Adipose tissue (tissue), 3 donors: ENCODE results near the gene KRTAP9-3. TPM values are rescaled to one million over a fixed set of nuclear protein-coding genes. Genes with fewer than 3 reads are reported as not detected.
"Not testable (repeated sequence)": the region's sequence is repeated elsewhere in the genome, so short reads cannot be mapped to it uniquely, and the experiment has no call there.

Source experiments
- H3K27ac ChIP-seq: one replicate; pipeline ENCODE4 v1.5.1; 2013; ENCODE audit warnings: low read depth, low read length
- WGBS, 3 donors: extraction: QIAGEN DNeasy Blood & Tissue Kit; methylation state at CpG; one replicate each; pipeline ENCODE4 v1.1.7; 2013; 5-methylcytosine and 5-hydroxymethylcytosine counted together
- polyA plus RNA-seq, 3 donors: library from polyadenylated mRNA; stranded (reverse); fragments of 200-250 nt; gene quantifications; one replicate each; pipeline ENCODE4 v1.2.3, GENCODE V29; 2013
- donor health status: healthy with polysubstance abuse.
- donor health status: Bipolar disorder and iron deficiency.
- donor health status: healthy.

The KRTAP9-3 gene
- polyA plus RNA-seq, 3 donors, result not detected

DNA sequence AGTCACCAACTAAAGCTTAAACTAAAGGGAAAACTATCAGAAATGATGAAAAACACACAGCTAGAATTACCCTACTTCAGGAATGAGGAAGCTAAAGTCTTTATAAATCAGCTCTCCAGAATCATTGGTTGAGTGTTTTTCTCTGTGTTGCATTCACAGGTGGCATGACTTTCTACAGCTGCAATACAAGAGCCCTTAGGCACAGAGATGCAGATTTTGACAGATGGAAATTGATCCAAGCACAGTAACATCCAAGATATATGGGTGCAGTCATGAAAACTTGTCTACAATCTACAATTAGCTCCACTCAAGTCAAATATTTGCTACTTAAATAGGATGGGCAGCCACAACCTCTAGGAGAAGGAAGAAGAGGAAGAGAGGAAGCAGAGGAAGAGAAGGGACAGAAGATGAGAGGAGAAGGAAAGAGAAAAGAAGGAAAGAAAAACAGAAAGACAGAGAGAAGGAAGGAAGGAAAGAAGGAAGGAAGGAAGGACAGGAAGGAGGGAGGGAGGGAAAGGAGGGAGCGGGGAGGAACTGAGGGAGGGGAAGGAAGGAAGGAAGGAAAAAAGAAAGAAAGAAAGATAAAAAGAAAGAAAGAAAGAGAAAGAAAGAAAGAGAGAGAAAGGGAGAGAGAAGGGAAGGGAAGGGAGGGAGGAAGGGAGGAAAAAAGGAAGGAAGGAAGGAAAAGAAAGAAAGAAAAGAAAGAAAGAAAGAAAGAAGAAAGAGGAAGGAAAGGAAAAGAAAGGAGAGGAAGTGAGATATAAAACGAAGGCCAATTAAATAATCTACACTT is 14.9 kb downstream of the KRTAP9-3 start:
- H3K27ac ChIP-seq, result not testable (repeated sequence)
- 42 to 58% (median 56%) methylated on average over 2 of the region's 2 CpGs for WGBS, 3 donors

DNA sequence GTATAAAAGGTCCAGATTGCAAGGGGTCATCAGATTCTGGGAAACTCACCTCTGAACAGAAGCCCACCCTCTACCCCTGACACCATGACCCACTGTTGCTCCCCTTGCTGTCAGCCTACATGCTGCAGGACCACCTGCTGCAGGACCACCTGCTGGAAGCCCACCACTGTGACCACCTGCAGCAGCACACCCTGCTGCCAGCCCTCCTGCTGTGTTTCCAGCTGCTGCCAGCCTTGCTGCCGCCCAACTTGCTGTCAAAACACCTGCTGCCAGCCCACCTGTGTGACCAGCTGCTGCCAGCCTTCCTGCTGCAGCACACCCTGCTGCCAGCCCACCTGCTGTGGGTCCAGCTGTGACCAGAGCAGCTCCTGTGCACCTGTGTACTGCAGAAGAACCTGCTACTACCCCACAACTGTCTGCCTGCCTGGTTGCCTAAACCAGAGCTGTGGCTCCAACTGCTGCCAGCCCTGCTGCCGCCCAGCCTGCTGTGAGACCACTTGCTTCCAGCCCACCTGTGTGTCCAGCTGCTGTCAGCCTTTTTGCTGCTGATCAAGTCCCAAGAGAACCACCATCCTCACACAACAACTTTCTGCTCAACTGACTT is 17.5 kb downstream of the KRTAP9-3 start, which contains the start of gene KRTAP9-4:
Gene KRTAP9-4 (plus strand): TSS at position 51 of the 604 bp plus-strand sequence. CDS start 34 bp downstream, at position 85.
- H3K27ac ChIP-seq, result not testable (repeated sequence)
- 29 to 68% (median 66%) methylated on average over 2 of the region's 2 CpGs for WGBS, 3 donors

DNA sequence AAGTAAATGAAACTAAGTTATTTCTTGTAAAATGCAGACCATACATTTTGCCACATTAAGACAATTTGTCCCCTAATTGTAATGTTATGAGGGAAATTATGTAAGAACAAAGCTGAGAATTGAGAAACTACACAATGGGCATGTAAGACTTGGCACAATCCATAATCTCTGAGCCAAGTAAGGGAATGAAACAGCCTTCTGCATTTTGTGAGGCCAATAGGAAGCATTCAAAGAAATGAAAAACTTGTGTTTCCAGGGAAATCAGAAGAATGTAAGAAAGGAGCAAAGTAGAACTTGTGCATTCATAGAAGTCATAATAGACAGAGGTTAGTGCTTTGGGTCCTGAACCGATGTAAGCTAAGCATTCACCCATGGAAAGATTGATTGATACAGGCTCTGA is 19.0 kb downstream of the KRTAP9-3 start:
- no peak overlapping the region for H3K27ac ChIP-seq
- 76 to 91% (median 87%) methylated on average over 1 of the region's 1 CpG for WGBS, 3 donors

DNA sequence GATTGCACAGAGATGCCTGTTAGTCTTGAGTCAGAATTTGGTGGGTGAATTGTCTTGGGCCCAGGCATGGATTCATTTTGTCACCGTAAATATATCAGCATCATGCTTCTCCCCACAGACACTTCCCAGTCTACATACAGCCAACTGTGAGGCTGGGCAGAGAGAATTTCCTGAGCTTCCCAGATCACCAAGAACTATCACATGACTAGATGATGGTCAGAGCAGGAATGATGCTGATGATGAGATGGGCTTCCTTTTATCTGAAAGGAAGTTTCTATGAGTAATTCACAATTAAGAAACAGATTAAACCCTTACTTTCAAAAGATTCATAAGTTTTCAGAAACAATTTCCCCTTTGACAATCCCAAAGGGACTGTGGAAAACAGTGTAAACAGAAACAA is 22.6 kb downstream of the KRTAP9-3 start:
- WGBS, 3 donors, result 0 to 54% (median 45%) methylated on average over 1 of the region's 1 CpG
- H3K27ac ChIP-seq, result no peak overlapping the region

DNA sequence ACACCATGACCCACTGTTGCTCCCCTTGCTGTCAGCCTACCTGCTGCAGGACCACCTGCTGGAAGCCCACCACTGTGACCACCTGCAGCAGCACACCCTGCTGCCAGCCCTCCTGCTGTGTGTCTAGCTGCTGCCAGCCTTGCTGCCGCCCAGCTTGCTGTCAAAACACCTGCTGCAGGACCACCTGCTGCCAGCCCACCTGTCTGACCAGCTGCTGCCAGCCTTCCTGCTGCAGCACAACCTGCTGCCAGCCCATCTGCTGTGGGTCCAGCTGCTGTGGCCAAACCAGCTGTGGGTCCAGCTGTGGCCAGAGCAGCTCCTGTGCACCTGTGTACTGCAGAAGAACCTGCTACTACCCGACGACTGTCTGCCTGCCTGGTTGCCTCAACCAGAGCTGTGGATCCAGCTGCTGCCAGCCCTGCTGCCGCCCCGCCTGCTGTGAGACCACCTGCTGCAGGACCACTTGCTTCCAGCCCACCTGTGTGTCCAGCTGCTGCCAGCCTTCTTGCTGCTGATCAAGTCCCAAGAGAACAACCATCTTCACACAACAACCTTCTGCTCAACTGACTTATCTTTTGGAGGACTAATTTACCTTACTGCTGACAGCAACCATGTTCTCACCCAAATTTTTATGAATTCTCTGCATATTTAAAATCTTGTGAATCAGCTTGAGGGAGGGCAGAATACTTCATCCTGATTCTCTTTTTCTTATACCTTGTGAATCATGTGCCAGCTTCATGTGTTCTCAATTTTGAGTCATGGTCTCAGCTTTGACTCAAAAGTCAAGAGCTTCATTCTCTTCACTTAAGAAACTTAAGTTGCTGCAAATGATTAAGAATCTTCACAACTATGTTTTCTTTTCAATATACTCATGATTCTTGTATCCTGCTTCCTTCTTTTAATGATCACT is 23.4 kb downstream of the KRTAP9-3 start, which contains the start of gene KRTAP9-9:
Gene KRTAP9-9 (plus strand): TSS at position 4 of the 910 bp plus-strand sequence.
- not testable (repeated sequence) for H3K27ac ChIP-seq
- 67 to 79% (median 77%) methylated on average over 5 of the region's 5 CpGs for WGBS, 3 donors

DNA sequence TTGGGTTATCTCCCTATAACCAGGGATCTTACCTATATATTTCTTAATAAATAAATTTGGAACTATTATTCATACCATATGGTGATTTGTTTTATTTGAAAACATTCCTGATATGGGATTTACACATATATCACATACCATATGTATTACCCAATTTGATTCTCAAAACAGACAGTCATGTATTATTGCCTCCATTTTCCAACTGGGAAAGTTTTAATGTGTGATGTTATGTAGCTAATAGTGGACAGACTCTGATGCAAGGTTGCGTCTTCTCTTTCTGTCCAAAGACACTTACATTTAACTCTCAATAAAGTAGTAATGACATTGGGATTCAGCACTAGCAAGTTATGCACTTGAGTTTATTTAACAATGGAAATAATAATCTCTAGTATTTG is 24.0 kb downstream of the KRTAP9-3 start:
- no peak overlapping the region for H3K27ac ChIP-seq
- WGBS, 3 donors, result 90 to 100% (median 96%) methylated on average over 1 of the region's 1 CpG

DNA sequence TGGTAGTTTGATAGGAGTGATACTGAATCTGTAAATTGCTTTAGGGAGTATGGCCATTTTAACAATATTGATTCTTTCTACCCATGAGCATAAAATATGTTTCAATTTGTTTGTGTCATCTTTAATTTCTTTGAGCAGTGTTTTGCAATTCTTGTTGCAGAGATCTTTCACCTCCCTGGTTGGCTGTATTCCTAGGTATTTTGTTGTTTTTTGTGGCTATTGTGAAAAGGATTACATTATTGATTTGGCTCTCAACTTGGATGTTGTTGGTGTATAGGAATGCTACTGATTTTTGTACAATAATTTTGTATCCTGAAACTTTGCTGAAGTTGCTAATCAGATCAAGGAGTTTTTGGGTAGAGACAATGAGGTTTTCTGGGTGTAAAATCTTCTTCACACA is 26.2 kb downstream of the KRTAP9-3 start:
- no peak overlapping the region for H3K27ac ChIP-seq

DNA sequence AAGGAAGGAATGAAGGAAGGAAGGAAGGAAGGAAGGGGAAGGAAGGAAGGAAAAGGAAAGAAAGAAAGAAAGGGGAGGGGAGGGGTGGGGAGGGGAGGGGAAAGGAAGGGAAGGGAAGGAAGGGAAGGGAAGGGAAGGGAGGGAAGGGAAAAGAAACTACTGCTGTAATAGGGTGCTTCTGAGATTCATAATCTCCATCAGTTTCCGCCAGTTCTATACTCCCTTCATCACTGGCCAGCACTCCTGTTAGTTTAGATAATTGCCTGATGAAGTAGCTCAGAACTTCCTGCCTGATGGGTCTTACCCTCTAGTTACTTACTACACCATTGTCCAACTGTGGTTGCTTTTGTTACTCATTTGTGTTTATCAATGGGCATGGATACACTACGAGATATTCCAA is 31.0 kb downstream of the KRTAP9-3 start:
- WGBS, 3 donors, result 79 to 92% (median 88%) methylated on average over 2 of the region's 2 CpGs

DNA sequence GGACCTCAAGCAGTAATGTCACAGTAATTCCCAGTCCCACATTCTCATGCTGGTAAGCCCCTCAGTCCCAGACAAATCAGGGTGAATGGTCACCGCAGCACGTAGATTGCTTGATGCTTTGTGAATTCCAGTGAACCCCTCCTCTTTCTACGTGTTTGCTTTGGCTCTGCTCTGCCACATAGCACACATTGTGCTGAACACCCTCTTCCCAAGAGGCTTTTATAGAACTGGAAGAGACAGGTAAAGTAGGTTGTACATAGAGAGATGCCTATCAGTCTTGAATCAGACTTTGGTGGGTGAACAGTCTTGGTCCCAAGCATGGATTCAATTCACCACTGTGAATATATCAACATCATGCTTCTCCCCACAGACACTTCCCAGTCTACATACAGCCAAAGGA is 32.4 kb downstream of the KRTAP9-3 start:
- H3K27ac ChIP-seq, result no peak overlapping the region
- WGBS, 3 donors, result 52 to 90% (median 83%) methylated on average over 3 of the region's 3 CpGs

More for the DNA sequence above, 31.0 kb downstream of the KRTAP9-3 start:
- H3K27ac ChIP-seq, result no peak overlapping the region

DNA sequence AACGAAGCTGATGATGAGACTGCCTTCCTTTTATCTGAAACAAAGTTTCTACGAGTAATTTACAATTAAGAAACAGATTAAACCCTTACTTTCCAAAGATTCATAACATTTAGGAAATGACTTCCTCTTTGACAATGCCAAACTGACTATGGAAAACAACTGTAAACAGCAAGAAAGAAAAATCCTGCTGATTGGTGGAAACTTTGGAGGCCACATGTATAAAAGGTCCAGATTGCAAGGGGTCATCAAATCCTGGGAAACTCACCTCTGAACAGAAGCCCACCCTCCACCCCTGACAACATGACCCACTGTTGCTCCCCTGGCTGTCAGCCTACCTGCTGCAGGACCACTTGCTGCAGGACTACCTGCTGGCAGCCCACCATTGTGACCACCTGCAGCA is 32.8 kb downstream of the KRTAP9-3 start, which contains the start of gene KRTAP9-6:
Gene KRTAP9-6 (plus strand): TSS at position 301 of the 400 bp plus-strand sequence. CDS start 0 bp downstream, at position 301.
- no peak within 1 kb of the TSS for H3K27ac ChIP-seq
- 23 to 44% (median 28%) methylated on average over 2 of the region's 2 CpGs for WGBS, 3 donors

DNA sequence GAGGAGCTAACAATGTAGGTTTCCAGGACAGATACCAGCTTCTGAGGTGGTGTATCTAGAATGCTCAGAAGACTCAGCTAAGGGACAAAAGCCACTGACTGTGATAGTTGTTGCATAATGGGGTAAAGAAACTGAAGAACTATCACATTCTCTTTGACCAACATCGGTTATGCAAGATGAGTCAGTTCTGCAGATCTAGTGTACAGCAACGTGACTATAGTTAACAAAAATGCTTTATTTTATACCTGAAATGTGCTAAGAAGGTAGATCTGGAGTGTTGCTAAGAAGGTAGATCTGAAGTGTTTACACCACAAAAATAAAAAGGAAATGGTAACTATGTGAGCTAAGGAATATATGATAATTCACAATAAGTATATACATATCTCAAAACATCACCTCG is 35.5 kb downstream of the KRTAP9-3 start:
- no peak overlapping the region for H3K27ac ChIP-seq
- 76 to 84% methylated on average over 3 of the region's 3 CpGs; no CpG with 5 or more reads in 1 of the 3 donors for WGBS, 3 donors

DNA sequence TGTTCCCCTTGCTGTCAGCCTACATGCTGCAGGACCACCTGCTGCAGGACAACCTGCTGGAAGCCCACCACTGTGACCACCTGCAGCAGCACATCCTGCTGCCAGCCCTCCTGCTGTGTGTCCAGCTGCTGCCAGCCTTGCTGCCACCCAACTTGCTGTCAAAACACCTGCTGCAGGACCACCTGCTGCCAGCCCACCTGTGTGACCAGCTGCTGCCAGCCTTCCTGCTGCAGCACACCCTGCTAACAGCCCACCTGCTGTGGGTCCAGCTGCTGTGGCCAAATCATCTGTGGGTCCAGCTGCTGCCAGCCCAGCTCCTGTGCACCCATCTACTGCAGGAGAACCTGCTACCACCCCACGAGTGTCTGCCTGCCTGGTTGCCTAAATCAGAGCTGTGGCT is 39.1 kb downstream of the KRTAP9-3 start:
- H3K27ac ChIP-seq, result not testable (repeated sequence)
- WGBS, 3 donors, result 50 to 63% methylated on average over 1 of the region's 1 CpG; no CpG with 5 or more reads in 1 of the 3 donors

DNA sequence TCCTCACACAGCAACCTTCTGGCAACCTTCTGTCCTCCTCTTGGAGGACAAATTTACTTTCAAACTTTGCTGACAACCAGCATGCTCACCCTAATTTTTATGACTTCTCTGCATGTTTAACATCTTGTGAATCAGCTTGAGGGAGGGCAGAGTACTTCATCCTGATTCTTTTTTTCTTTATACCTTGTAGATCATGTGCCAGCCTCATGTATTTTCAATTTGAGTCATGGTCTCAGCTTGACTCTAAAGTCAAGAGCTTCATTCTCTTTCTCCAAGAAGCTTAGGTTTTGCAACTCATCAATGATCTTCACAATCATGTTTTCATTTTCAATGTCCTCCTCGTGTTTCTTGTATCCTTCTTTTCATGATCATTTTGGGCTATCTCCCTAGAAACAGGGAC is 39.6 kb downstream of the KRTAP9-3 start:
- H3K27ac ChIP-seq, result no peak overlapping the region
- WGBS, 3 donors, result 45 to 80% methylated on average over 1 of the region's 1 CpG; no CpG with 5 or more reads in 1 of the 3 donors

DNA sequence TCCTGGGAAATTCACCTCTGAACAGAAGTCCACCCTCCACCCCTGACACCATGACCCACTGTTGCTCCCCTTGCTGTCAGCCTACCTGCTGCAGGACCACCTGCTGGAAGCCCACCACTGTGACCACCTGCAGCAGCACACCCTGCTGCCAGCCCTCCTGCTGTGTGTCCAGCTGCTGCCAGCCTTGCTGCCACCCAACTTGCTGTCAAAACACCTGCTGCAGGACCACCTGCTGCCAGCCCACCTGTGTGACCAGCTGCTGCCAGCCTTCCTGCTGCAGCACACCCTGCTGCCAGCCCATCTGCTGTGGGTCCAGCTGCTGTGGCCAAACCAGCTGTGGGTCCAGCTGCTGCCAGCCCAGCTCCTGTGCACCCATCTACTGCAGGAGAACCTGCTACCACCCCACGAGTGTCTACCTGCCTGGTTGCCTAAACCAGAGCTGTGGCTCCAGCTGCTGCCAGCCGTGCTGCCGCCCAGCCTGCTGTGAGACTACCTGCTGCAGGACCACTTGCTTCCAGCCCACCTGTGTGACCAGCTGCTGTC is 43.5 kb downstream of the KRTAP9-3 start, which contains the start of gene KRTAP9-7:
Gene KRTAP9-7 (plus strand): TSS at position 51 of the 543 bp plus-strand sequence. CDS start 0 bp downstream, at position 51.
- not testable (repeated sequence) for H3K27ac ChIP-seq
- WGBS, 3 donors, result 71 to 91% (median 75%) methylated on average over 3 of the region's 3 CpGs

DNA sequence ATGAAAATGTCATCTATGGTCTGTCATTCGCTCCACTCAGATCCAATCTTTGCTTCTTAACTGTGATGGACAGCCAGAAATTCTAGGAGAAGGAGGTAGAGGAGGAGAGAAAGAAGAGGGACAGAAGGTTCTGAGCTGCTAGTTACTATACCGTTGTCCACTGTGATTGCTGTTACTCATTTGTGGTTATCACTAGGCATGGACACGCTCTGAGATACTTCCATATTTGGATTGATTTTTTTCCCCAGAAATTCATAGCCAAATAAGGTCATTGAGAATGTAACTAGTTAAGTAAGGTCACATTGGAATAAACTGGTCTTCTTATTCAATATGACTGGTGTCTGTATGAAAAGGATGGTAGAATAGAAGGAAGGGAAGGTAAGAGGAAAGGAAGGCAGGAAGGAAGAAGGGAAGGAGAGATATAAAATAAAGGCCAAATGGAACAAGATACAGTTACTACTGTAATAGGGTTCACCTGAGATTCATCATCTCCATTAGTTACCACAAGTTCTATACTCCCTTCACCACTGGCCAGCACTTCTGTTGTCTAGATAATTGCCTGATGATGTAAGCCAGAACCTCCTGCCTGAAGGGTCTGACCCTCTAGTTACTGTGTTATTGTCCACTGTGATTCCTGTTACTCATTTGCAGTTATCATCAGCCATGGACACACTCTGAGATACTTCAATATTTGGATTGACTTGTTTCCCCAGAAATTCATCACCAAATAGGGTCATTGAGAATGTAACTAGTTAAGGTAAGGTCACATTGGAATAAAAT is 46.1 kb downstream of the KRTAP9-3 start:
- no peak overlapping the region for H3K27ac ChIP-seq
- 80 to 90% (median 82%) methylated on average over 3 of the region's 3 CpGs for WGBS, 3 donors
